PFSK-1 (cell line): ENCODE results near the gene IKZF2.

Experiments used
- FOXP2 ChIP-seq: optimal IDR thresholded peaks from 2 replicates; pipeline ENCODE3; 2011; ENCODE audit warnings: borderline replicate concordance, control low read depth, inconsistent platforms; ENCODE audit not compliant: insufficient read depth; ENCODE audit errors: extremely low read length, extremely low read depth
- POLR2AphosphoS5 ChIP-seq: IDR thresholded peaks from 2 replicates; pipeline ENCODE4 v1.6.1; 2012; ENCODE audit warnings: low read depth, mild to moderate bottlenecking, control low read depth, low read length, moderate library complexity
- SIN3A ChIP-seq: IDR thresholded peaks from 2 replicates; pipeline ENCODE4 v1.6.1; 2012; ENCODE audit warnings: mild to moderate bottlenecking, low read length, moderate library complexity, borderline replicate concordance; ENCODE audit not compliant: insufficient read depth
- TAF1 ChIP-seq: IDR thresholded peaks from 2 replicates; pipeline ENCODE4 v1.6.1; 2012; ENCODE audit warnings: low read length, control low read depth, borderline replicate concordance; ENCODE audit not compliant: insufficient read depth
- TF ChIP-seq, protein P1 (sequence below), 2 experiments: IDR thresholded peaks; 2 replicates each; pipeline versions ENCODE4 v1.6.1 to v1.8.0; 2011 to 2012; ENCODE audit warnings: low read depth in 2 of 2, low read length in 2 of 2, control low read depth in 1 of 2, inconsistent platforms in 1 of 2, mild to moderate bottlenecking in 1 of 2, moderate library complexity in 1 of 2; ENCODE audit not compliant: insufficient read depth in 1 of 2

The IKZF2 gene

GRCh38 chr2:213105212-213105611 lies 46.2 kb downstream of the IKZF2 start:
- TF ChIP-seq, protein P1, sequence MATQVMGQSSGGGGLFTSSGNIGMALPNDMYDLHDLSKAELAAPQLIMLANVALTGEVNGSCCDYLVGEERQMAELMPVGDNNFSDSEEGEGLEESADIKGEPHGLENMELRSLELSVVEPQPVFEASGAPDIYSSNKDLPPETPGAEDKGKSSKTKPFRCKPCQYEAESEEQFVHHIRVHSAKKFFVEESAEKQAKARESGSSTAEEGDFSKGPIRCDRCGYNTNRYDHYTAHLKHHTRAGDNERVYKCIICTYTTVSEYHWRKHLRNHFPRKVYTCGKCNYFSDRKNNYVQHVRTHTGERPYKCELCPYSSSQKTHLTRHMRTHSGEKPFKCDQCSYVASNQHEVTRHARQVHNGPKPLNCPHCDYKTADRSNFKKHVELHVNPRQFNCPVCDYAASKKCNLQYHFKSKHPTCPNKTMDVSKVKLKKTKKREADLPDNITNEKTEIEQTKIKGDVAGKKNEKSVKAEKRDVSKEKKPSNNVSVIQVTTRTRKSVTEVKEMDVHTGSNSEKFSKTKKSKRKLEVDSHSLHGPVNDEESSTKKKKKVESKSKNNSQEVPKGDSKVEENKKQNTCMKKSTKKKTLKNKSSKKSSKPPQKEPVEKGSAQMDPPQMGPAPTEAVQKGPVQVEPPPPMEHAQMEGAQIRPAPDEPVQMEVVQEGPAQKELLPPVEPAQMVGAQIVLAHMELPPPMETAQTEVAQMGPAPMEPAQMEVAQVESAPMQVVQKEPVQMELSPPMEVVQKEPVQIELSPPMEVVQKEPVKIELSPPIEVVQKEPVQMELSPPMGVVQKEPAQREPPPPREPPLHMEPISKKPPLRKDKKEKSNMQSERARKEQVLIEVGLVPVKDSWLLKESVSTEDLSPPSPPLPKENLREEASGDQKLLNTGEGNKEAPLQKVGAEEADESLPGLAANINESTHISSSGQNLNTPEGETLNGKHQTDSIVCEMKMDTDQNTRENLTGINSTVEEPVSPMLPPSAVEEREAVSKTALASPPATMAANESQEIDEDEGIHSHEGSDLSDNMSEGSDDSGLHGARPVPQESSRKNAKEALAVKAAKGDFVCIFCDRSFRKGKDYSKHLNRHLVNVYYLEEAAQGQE (IDR thresholded peaks at IDR 0.05; ENCODE audit: insufficient read depth in 1 of 2, low read depth in 2 of 2, low read length in 2 of 2): no peak
- TF ChIP-seq SIN3A (no peak), TAF1 (no peak), POLR2AphosphoS5 (no peak), FOXP2 (no peak)

- TF ChIP-seq FOXP2: no peak
- TF ChIP-seq, protein P1 (IDR thresholded peaks at IDR 0.05; ENCODE audit: insufficient read depth in 1 of 2, low read depth in 2 of 2, low read length in 2 of 2): no peak
- TF ChIP-seq SIN3A: no peak
- no peak for TF ChIP-seq TAF1
- no peak for TF ChIP-seq POLR2AphosphoS5
These were observed 46.6 kb downstream of the IKZF2 start for GRCh38 chr2:213104903-213105202.

- no peak for TF ChIP-seq FOXP2
- TF ChIP-seq, protein P1 (IDR thresholded peaks at IDR 0.05; ENCODE audit: insufficient read depth in 1 of 2, low read depth in 2 of 2, low read length in 2 of 2): no peak
- TF ChIP-seq TAF1: no peak
- TF ChIP-seq SIN3A: no peak
- TF ChIP-seq POLR2AphosphoS5: no peak
These were observed 47.1 kb downstream of the IKZF2 start for GRCh38 chr2:213104092-213104902.

DNA sequence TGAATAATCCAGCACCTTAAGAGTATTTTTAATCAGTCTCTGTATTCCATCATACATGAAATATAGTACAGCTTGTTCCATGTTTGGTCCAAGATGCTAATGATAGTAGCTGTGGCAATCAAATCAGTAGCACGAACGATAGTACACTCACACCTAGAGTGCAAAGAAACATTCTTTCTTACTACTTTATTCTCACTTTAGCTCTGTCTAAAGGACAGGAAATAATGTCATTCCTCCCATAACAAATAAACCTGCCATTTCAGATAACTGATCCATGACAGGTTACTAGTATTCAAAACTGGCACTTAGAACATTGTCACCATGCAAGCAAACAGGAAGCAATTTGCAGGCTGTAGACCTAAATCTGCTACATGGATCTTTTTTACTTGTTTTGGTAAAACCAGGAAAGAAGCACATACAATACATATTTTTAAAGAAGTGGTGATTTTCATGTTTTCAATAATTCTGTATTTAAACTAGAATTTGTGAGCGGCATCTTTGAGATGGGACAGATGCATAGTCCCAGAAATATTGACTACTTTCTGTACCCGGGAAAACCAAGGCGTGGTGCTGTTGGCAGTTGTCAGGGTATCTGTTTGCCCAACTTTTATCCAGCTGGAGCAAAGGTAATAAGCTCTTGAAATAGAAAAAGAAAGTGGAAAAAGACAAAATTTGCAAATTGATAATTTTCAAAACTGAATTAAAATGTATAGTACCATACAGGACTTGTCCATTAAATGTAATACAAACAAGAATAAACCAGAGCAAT lies 49.5 kb downstream of the IKZF2 start:
- TF ChIP-seq SIN3A (no peak), POLR2AphosphoS5 (no peak)
- TF ChIP-seq, protein P1 (IDR thresholded peaks at IDR 0.05; ENCODE audit: insufficient read depth in 1 of 2, low read depth in 2 of 2, low read length in 2 of 2): no peak
